Measurements from ENCODE around the gene CARTPT. TPM values are rescaled to one million over a fixed set of nuclear protein-coding genes. Genes with fewer than 3 reads are reported as not detected.

CARTPT gene
- total and polyA plus RNA-seq, 2 of the 8 experiments (the other 6 are each of a cell fraction or from before 2014, with no cell fraction given): not detected

- H2BK20ac ChIP-seq (ENCODE audit: low read length): no peak overlapping the region
- no peak overlapping the region for H2AFZ ChIP-seq (ENCODE audit: low read length)
- H3K14ac ChIP-seq (ENCODE audit: insufficient read length): no peak overlapping the region
- H3K4me2 ChIP-seq (ENCODE audit: insufficient read depth in 1 of 2, low read depth in 2 of 2, low read length in 2 of 2): no peak overlapping the region
- no peaks in the 10 kb centered on the region for H3K27me3 ChIP-seq (replicated peaks in 1 of 4; ENCODE audit: control insufficient read depth in 3 of 4, extremely low read depth in 1 of 4, insufficient read depth in 3 of 4, low read length in 3 of 4)
- no peak overlapping the region for H2BK120ac ChIP-seq (replicated peaks; ENCODE audit: low read depth, low read length)
- H3K36me3 ChIP-seq (ENCODE audit: control insufficient read depth in 2 of 4, insufficient read depth in 4 of 4, low read length in 3 of 4): no peaks in the 10 kb centered on the region
- H2BK15ac ChIP-seq (ENCODE audit: low read length): no peak overlapping the region
- H3K4ac ChIP-seq (replicated peaks; ENCODE audit: insufficient read length, low read depth, low read length): no peak overlapping the region
- no peak overlapping the region for H2BK12ac ChIP-seq (ENCODE audit: low read depth, low read length)
- H4K8ac ChIP-seq (ENCODE audit: extremely low read depth, insufficient read depth, low read length): no peak overlapping the region
- H3K18ac ChIP-seq (ENCODE audit: extremely low read depth, low read length): no peak overlapping the region
- no peak for FAIRE-seq
- no peak overlapping the region for H3K27ac ChIP-seq (ENCODE audit: low read depth, low read length)
- no peaks in the 10 kb centered on the region for H3K9me3 ChIP-seq (ENCODE audit: insufficient read depth in 2 of 2, low read depth in 1 of 2, low read length in 1 of 2)
- POLR2A ChIA-PET (ENCODE audit: partially characterized antibody): no interaction called here
- no peak for TF ChIP-seq USF2 (IDR thresholded peaks at IDR 0.05; ENCODE audit: low read length)
- no peak overlapping the region for H4K5ac ChIP-seq (ENCODE audit: insufficient read length, low read depth, low read length)
- no peak overlapping the region for H2BK5ac ChIP-seq (ENCODE audit: low read depth, low read length)
- no peak overlapping the region for H4K91ac ChIP-seq (replicated peaks; ENCODE audit: insufficient read length, low read length)
- H3K79me1 ChIP-seq (ENCODE audit: low read depth, low read length): no peaks in the 10 kb centered on the region
- H3K4me3 ChIP-seq (ENCODE audit: extremely low read depth in 1 of 4, insufficient read depth in 2 of 4, low read depth in 3 of 4, low read length in 4 of 4): no peak overlapping the region
- 100% methylated on average over 1 of the region's 2 CpGs; no CpG with 5 or more reads in 1 of the 2 experiments for WGBS, 2 experiments (ENCODE audit: extremely low coverage in 1 of 2, insufficient coverage in 1 of 2, insufficient read length in 1 of 2, insufficient replicate concordance in 2 of 2, low coverage in 1 of 2, low lambda C conversion rate in 2 of 2, missing lambda C conversion rate in 1 of 2)
- no peaks in the 10 kb centered on the region for H3K4me1 ChIP-seq (replicated peaks in 1 of 4; ENCODE audit: control insufficient read depth in 3 of 4, insufficient read depth in 4 of 4, low read length in 3 of 4)
- H3K23ac ChIP-seq (ENCODE audit: insufficient read length): no peak overlapping the region
- DNase-seq (ENCODE audit: low read depth in 1 of 2, low spot score in 2 of 2): no peak
- 0 out of 2 replicates have a peak, but pooled peaks cover 1% of the 10 kb centered on the region for H3K23me2 ChIP-seq (ENCODE audit: low read depth, low read length)
- no peak overlapping the region for H3K56ac ChIP-seq (replicated peaks; ENCODE audit: insufficient read length, low read depth, low read length)
- H2AK5ac ChIP-seq (ENCODE audit: low read depth, low read length): no peak overlapping the region
- H3K9ac ChIP-seq (replicated peaks in 1 of 4; ENCODE audit: extremely low read depth in 1 of 4, low read depth in 3 of 4, low read length in 3 of 4): no peak overlapping the region
- CTCF ChIA-PET (ENCODE audit: partially characterized antibody): interaction anchor here (1.0 to 2.2 kb wide), 4 partner anchors 14 to 73 kb away, joined by 4 to 9 read pairs (median 6); no protein-coding TSS in a partner anchor
- no peaks in the 10 kb centered on the region for H3K79me2 ChIP-seq (ENCODE audit: control insufficient read depth in 1 of 2, insufficient read depth in 2 of 2, low read length in 2 of 2)
- no peaks in the 10 kb centered on the region for H4K20me1 ChIP-seq (replicated peaks in 1 of 2; ENCODE audit: control insufficient read depth in 1 of 2, insufficient read depth in 2 of 2, low read length in 2 of 2)
These were observed 34.8 kb upstream of the CARTPT start for GRCh38 chr5:71684309-71684708.

Measured in H1 (cell line).